NCI-H128 (cell line): ENCODE data around the gene ESPNL.
"Not testable (repeated sequence)": the region's sequence is repeated elsewhere in the genome, so short reads cannot be mapped to it uniquely, and the experiment has no call there.

Experiments
- DNase-seq: peaks from one replicate; lab custom pipeline; 2025; ENCODE audit not compliant: unreplicated experiment; lab: John Stamatoyannopoulos, UW

ESPNL gene

GRCh38 chr2:238100049-238100820 lies at the start of gene ESPNL:
ESPNL (plus strand) TSS chr2:238100340; CDS start chr2:238100420, 80 bp downstream.
- no peak for DNase-seq

GRCh38 chr2:238053191-238053776 lies 46.9 kb upstream of the ESPNL start:
- no peak for DNase-seq

GRCh38 chr2:238055841-238056240 lies 44.3 kb upstream of the ESPNL start:
- no peak for DNase-seq

GRCh38 chr2:238057696-238058575 lies 42.2 kb upstream of the ESPNL start:
- DNase-seq, result not testable (repeated sequence)

- no peak for DNase-seq
Measured at GRCh38 chr2:238059505-238059904, 40.6 kb upstream of the ESPNL start.

- no peak for DNase-seq
Measured at GRCh38 chr2:238060096-238060541, 40.0 kb upstream of the ESPNL start.

- DNase-seq, result peak; percentile 82
Measured at GRCh38 chr2:238060542-238061314, 39.4 kb upstream of the ESPNL start, which contains the start of gene SCLY. SCLY (plus strand) TSS chr2:238061001; CDS start chr2:238061055, 54 bp downstream.

- no peak for DNase-seq
Measured at GRCh38 chr2:238061315-238062202, 38.6 kb upstream of the ESPNL start.

- DNase-seq, result no peak
Measured at GRCh38 chr2:238063414-238064189, 36.5 kb upstream of the ESPNL start.

- DNase-seq, result no peak
Measured at GRCh38 chr2:238064376-238064775, 35.8 kb upstream of the ESPNL start.

- DNase-seq, result no peak
Measured at GRCh38 chr2:238065071-238065846, 34.9 kb upstream of the ESPNL start.

- DNase-seq, result no peak
Measured at GRCh38 chr2:238066218-238066617, 33.9 kb upstream of the ESPNL start.

- not testable (repeated sequence) for DNase-seq
Measured at GRCh38 chr2:238066718-238067117, 33.4 kb upstream of the ESPNL start.

- no peak for DNase-seq
Measured at GRCh38 chr2:238067939-238068338, 32.2 kb upstream of the ESPNL start.

- no peak for DNase-seq
Measured at GRCh38 chr2:238069021-238069709, 31.0 kb upstream of the ESPNL start.

- DNase-seq, result no peak
Measured at GRCh38 chr2:238069877-238070276, 30.3 kb upstream of the ESPNL start.

GRCh38 chr2:238075397-238075796 lies 24.7 kb upstream of the ESPNL start:
- no peak for DNase-seq

- no peak for DNase-seq
Measured at GRCh38 chr2:238077292-238077691, 22.8 kb upstream of the ESPNL start.
